HFFc6 (cell line): ENCODE measurements around the gene RRP7A. TPM values are rescaled to one million over a fixed set of nuclear protein-coding genes. Genes with fewer than 3 reads are reported as not detected.
"Not testable (repeated sequence)": the region's sequence is repeated elsewhere in the genome, so short reads cannot be mapped to it uniquely, and the experiment has no call there.

ENCODE experiments used
- DNase-seq: peaks from one replicate; pipeline ENCODE4 v3.0.0-alpha.2; 2018
- H3K27ac Mint-ChIP-seq: 2 replicates; pipeline ENCODE4 v1.8.0; 2020; ENCODE audit warnings: mild to moderate bottlenecking, mixed read lengths
- H3K27me3 Mint-ChIP-seq: 2 replicates; pipeline ENCODE4 v1.8.0; 2021; ENCODE audit warnings: mild to moderate bottlenecking, moderate library complexity, mixed read lengths; ENCODE audit not compliant: insufficient read depth
- H3K36me3 Mint-ChIP-seq: 2 replicates; pipeline ENCODE4 v1.8.0; 2021; ENCODE audit warnings: low read depth, mixed read lengths
- H3K4me1 Mint-ChIP-seq: 2 replicates; pipeline ENCODE4 v1.8.0; 2020; ENCODE audit warnings: low read depth, mixed read lengths
- H3K4me3 Mint-ChIP-seq: 2 replicates; pipeline ENCODE4 v1.8.0; 2020; ENCODE audit warnings: mild to moderate bottlenecking, moderate library complexity, mixed read lengths
- H3K9me3 Mint-ChIP-seq: 2 replicates; pipeline ENCODE4 v1.8.0; 2020; ENCODE audit warnings: mild to moderate bottlenecking, mixed read lengths
- total RNA-seq, 6 experiments: library from RNA; stranded (reverse); fragmentation: NEBNext Ultra II Directional; extraction: Animal tissue kit (Norgen Biotek cat#: 25700); gene quantifications; 2 replicates in 1 of 6; 3 replicates in 5 of 6; pipeline ENCODE4 v1.2.3, GENCODE V29; 2021
- TF ChIP-seq, protein P1 (sequence below): fragments of 200-600 bp; sonication (generic); IDR thresholded peaks from 2 replicates; pipeline ENCODE4 v1.5.0; 2021; ENCODE audit warnings: antibody characterized with exemption, mild to moderate bottlenecking

RRP7A gene
- total RNA-seq, 6 experiments from 2014 or later: 88.7 to 107 (median 97.5) TPM

DNA sequence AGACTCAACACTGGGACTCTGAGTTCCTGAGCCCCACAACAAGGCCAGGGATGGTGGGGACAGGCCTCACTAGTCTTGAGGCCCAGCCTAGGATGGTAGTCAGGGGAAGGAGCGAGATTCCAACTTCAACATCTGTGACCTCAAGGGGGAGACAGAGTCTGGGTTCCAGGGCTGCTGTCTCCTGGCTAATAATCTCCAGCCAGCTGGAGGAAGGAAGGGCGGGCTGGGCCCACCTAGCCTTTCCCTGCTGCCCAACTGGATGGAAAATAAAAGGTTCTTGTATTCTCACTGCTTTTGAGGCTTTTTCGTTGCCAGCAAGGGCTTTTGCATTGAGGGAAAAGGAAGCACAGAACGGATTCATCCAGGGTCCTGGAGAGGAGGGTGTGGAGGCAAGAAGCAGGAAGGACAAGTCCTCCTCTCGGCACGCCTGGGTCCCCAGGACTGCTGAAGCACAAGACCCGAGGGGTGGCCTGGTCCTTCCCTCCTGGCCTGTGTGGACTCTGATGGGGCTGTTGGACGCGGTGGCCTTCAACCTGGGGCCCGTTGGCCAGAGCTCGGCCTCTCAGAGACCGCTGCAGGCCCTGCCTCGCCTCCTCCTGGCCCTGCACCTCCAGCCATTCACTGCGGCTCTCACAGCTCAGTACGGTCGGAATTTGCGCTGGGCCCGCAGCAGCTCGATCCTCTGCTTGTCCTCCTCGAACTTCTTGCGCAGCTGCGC, 7.2 kb downstream of the RRP7A start:
- H3K4me1 Mint-ChIP-seq, H3K27ac Mint-ChIP-seq: not testable (repeated sequence)

DNA sequence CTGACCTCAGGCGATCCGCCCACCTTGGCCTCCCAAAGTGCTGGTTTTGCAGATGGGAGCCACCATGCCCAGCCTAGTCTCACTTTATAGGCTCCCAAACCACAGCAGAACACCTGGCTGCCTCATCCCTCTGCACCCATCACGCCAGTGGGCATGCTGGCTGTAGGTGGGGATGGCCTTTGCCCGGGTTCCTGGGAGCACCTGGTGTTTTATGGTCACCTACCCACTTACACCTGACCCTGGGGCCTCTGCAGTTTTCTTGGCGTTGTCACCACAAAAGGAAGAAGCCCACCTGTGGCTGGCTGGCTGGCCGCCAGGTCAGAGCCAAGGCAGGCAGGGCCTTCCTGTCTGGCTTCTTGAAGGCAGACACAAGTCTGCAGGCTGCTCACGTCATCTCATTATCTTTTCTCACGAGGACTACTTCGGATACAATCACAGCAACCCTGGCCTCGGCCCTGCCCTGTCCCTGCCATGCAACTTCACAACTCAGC, 8.2 kb downstream of the RRP7A start:
- Mint-ChIP-seq H3K4me3 (no peak overlapping the region), H3K9me3 (no peaks in the 10 kb centered on the region), H3K27ac (no peak overlapping the region), H3K36me3 (peaks cover 5% of the 10 kb centered on the region), H3K27me3 (peaks cover 5% of the 10 kb centered on the region), H3K4me1 (no peaks in the 10 kb centered on the region)
- TF ChIP-seq, protein P1, sequence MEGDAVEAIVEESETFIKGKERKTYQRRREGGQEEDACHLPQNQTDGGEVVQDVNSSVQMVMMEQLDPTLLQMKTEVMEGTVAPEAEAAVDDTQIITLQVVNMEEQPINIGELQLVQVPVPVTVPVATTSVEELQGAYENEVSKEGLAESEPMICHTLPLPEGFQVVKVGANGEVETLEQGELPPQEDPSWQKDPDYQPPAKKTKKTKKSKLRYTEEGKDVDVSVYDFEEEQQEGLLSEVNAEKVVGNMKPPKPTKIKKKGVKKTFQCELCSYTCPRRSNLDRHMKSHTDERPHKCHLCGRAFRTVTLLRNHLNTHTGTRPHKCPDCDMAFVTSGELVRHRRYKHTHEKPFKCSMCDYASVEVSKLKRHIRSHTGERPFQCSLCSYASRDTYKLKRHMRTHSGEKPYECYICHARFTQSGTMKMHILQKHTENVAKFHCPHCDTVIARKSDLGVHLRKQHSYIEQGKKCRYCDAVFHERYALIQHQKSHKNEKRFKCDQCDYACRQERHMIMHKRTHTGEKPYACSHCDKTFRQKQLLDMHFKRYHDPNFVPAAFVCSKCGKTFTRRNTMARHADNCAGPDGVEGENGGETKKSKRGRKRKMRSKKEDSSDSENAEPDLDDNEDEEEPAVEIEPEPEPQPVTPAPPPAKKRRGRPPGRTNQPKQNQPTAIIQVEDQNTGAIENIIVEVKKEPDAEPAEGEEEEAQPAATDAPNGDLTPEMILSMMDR: no peak
- DNase-seq: no peak

More for the DNA sequence above, 7.2 kb downstream of the RRP7A start:
- TF ChIP-seq, protein P1: peak; percentile 73
- H3K9me3 Mint-ChIP-seq, H3K27me3 Mint-ChIP-seq, H3K36me3 Mint-ChIP-seq, H3K4me3 Mint-ChIP-seq, DNase-seq: not testable (repeated sequence)

DNA sequence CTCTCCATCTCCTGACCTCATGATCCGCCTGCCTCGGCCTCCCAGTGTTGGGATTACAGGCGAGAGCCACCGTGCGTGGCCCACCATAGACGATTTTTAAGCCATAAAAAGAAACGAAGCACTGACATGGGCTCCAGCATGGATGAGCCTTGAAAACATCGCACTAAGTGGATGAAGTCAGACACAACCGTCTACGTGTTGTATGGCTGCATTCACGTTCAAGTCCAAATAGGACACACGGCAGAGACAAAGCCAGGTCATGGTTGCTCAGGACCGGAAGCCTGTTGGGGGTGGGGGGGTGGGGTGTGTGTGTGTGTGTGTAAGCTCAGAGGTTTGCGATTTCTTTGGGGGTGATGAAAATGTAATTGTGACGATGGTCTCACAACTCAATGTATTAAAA, 10.0 kb downstream of the RRP7A start:
- no peak for DNase-seq
- TF ChIP-seq, protein P1: no peak
- peaks cover 5% of the 10 kb centered on the region for H3K27me3 Mint-ChIP-seq
- no peaks in the 10 kb centered on the region for H3K4me1 Mint-ChIP-seq
- no peak overlapping the region for H3K27ac Mint-ChIP-seq
- no peaks in the 10 kb centered on the region for H3K9me3 Mint-ChIP-seq
- H3K36me3 Mint-ChIP-seq: peaks cover 5% of the 10 kb centered on the region
- no peak overlapping the region for H3K4me3 Mint-ChIP-seq

DNA sequence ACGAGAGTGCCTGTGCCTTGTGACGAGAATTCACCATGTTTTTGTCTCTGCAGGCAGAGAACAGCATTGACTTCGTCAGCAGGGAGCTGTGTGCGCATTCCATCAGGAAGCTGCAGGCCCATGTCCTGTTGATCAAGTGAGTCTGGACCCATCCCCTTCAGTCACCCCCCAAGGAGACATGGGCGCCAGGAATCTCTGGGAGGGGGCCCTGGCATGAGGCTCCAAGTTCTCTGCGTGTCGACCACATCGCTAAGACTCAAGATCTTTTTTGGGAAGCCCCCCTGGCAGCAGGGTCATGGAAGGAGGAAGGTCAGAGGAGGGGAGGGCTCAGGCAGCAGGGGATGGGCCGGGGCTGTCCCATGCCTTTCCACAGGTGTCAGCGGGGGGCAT, 10.6 kb downstream of the RRP7A start:
- not testable (repeated sequence) for H3K27ac Mint-ChIP-seq, DNase-seq, H3K9me3 Mint-ChIP-seq, H3K27me3 Mint-ChIP-seq, H3K4me3 Mint-ChIP-seq, H3K36me3 Mint-ChIP-seq, H3K4me1 Mint-ChIP-seq

DNA sequence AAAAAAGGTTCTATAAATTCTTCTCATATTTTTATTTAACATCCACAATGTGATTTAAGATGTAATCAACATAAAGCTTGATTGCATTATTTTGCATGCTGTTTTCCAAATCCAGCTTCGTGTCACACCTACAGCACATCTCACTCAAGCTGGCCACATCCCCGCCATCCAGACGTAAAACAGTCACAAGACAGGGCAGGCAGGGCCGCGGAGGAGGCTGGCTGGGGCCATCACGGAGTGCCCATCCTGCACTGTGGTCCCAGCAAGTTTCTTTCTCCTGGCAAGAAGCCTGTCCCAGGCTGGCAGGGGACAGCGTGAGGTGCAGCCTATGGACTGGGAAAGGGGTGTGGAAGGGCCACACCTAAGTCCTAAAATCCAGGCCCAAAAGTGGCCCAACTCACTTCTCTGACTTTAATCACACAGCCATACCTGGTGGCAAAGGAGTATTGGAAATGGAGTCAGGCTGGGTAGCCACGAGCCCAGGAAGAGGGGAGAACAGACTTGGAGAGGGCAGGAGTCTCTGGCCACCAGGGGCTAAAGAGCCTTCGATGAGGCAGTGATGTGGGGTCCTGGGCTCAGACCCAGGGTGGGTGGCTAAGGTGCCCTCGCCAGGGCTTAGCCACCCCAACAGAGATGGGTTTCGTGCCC, 11.1 kb downstream of the RRP7A start:
- H3K9me3 Mint-ChIP-seq, H3K36me3 Mint-ChIP-seq, DNase-seq, H3K4me1 Mint-ChIP-seq, H3K4me3 Mint-ChIP-seq, H3K27me3 Mint-ChIP-seq, H3K27ac Mint-ChIP-seq: not testable (repeated sequence)

DNA sequence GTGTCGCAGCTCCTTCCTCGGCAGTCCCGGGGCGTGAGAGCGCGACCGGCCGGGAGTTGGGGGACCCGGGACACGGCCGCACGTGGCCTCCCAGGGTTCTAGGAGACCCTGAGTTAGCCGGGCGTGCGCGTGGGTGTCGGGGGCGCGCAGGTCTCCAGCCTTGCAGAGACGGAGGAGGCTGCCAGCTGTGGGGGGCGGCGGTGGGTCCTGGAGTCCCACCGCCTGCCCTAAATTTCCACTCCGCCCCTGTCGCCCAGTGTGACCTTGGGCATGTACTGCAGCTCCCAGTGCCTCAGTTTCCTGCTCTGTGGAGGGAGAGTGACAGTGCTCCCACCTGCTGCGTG, 18.8 kb downstream of the RRP7A start:
- TF ChIP-seq, protein P1: no peak
- Mint-ChIP-seq H3K36me3 (no peaks in the 10 kb centered on the region), H3K9me3 (no peaks in the 10 kb centered on the region), H3K27ac (no peak overlapping the region), H3K4me1 (no peaks in the 10 kb centered on the region), H3K27me3 (peaks cover 6% of the 10 kb centered on the region), H3K4me3 (no peak overlapping the region)
- no peak for DNase-seq
